ENCODE measurements around the gene PGA4. TPM values are rescaled to one million over a fixed set of nuclear protein-coding genes. Genes with fewer than 3 reads are reported as not detected.

PGA4 gene
- total RNA-seq, 2 donors from 2014 or later = not detected

DNA sequence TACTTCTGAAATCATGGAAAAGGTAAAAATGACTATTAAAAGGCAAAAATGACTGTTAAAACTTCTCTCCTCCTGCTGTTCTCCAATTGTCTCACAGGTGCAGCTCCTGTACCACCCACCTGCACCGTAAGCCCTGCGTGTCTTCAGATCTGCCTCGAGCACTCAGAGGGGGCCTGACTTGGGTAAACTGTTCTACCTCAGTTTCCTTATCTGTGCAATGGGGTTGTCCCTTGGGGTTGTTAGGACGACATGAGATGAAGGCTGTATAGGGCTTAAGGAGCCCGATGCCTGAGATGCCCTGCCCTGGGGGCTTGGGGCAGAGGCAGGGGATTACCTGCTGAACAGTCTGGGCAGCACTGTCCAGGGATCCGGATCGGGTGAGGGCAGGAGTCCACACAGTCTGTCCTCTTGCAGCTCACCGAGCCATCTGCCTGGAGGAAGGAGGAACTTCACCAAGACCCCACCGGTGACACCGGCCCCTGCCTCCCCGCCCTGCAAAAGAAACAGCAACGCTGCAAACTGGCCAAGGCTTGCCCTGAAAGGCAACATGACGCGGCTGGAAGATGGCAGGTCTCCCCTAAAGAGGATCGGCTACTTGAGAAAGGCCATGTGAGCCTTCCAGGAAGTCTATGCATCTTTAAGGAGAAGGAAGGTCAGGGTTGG, 46.6 kb downstream of the PGA4 start:
- H3K9me3 Mint-ChIP-seq = no peaks in the 10 kb centered on the region
- DNase-seq (ENCODE audit: low spot score) (no peak), ATAC-seq (peak in 1 of 2 donors; percentile 54)
- no peaks in the 10 kb centered on the region for H3K4me1 Mint-ChIP-seq (ENCODE audit: low read depth in 2 of 2)
- no peaks in the 10 kb centered on the region for H3K36me3 Mint-ChIP-seq
- H3K27me3 Mint-ChIP-seq = no peaks in the 10 kb centered on the region
- no peak overlapping the region for H3K4me3 Mint-ChIP-seq
- H3K27ac Mint-ChIP-seq = no peak overlapping the region

GRCh38 chr11:61270354-61271076, 48.4 kb downstream of the PGA4 start:
- Mint-ChIP-seq H3K27me3 (no peaks in the 10 kb centered on the region), H3K9me3 (no peaks in the 10 kb centered on the region), H3K4me3 (no peak overlapping the region), H3K27ac (no peak overlapping the region), H3K36me3 (no peaks in the 10 kb centered on the region), H3K4me1 (ENCODE audit: low read depth in 2 of 2) (no peaks in the 10 kb centered on the region)
- DNase-seq (ENCODE audit: low spot score) (no peak), ATAC-seq (peak in 1 of 2 donors; percentile 64)

DNA sequence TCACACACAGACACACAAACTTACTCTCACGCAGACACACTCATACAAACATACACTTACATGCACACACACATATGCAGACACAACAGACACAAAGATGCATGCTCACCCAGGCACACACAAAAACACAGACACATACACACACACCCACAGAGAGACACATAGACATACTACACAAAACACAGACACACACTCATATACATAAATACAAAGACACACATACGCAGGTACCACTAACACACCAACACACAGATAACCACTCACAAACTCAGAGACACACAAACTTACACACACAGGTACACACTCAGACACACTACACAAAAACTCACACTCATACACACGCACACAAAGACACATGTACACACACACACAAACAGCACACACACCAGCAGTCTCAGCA, 50.6 kb downstream of the PGA4 start:
- DNase-seq (ENCODE audit: low spot score) (no peak), ATAC-seq (no peak)
- Mint-ChIP-seq H3K4me1 (ENCODE audit: low read depth in 2 of 2) (no peaks in the 10 kb centered on the region), H3K4me3 (no peak overlapping the region), H3K9me3 (no peaks in the 10 kb centered on the region), H3K36me3 (no peaks in the 10 kb centered on the region), H3K27ac (no peak overlapping the region), H3K27me3 (no peaks in the 10 kb centered on the region)

GRCh38 chr11:61273178-61274078, 51.3 kb downstream of the PGA4 start:
- H3K27me3 Mint-ChIP-seq = peaks cover 3 to 6% of the 10 kb centered on the region in 2 donors
- no peaks in the 10 kb centered on the region for H3K9me3 Mint-ChIP-seq
- ATAC-seq = peak in 1 of 2 donors; percentile 37
- no peaks in the 10 kb centered on the region for H3K36me3 Mint-ChIP-seq
- no peak for DNase-seq (ENCODE audit: low spot score)
- H3K4me1 Mint-ChIP-seq (ENCODE audit: low read depth in 2 of 2) = no peaks in the 10 kb centered on the region
- H3K27ac Mint-ChIP-seq = no peak overlapping the region
- no peak overlapping the region for H3K4me3 Mint-ChIP-seq

- no peak overlapping the region for H3K4me3 Mint-ChIP-seq
- no peaks in the 10 kb centered on the region for H3K4me1 Mint-ChIP-seq (ENCODE audit: low read depth in 2 of 2)
- H3K36me3 Mint-ChIP-seq = no peaks in the 10 kb centered on the region
- H3K27me3 Mint-ChIP-seq = peaks cover 3 to 6% of the 10 kb centered on the region in 2 donors
- H3K27ac Mint-ChIP-seq = no peak overlapping the region
- ATAC-seq = no peak
- H3K9me3 Mint-ChIP-seq = no peaks in the 10 kb centered on the region
- DNase-seq (ENCODE audit: low spot score) = peak; percentile 39
Measured at GRCh38 chr11:61274084-61274483, 51.9 kb downstream of the PGA4 start.

- peaks cover 3 to 6% of the 10 kb centered on the region in 2 donors for H3K27me3 Mint-ChIP-seq
- DNase-seq (ENCODE audit: low spot score) (no peak), ATAC-seq (no peak)
- H3K4me3 Mint-ChIP-seq = no peak overlapping the region
- no peak overlapping the region for H3K27ac Mint-ChIP-seq
- no peaks in the 10 kb centered on the region for H3K4me1 Mint-ChIP-seq (ENCODE audit: low read depth in 2 of 2)
- no peaks in the 10 kb centered on the region for H3K9me3 Mint-ChIP-seq
- no peaks in the 10 kb centered on the region for H3K36me3 Mint-ChIP-seq
Measured at GRCh38 chr11:61275191-61275590, 53.0 kb downstream of the PGA4 start.

DNA sequence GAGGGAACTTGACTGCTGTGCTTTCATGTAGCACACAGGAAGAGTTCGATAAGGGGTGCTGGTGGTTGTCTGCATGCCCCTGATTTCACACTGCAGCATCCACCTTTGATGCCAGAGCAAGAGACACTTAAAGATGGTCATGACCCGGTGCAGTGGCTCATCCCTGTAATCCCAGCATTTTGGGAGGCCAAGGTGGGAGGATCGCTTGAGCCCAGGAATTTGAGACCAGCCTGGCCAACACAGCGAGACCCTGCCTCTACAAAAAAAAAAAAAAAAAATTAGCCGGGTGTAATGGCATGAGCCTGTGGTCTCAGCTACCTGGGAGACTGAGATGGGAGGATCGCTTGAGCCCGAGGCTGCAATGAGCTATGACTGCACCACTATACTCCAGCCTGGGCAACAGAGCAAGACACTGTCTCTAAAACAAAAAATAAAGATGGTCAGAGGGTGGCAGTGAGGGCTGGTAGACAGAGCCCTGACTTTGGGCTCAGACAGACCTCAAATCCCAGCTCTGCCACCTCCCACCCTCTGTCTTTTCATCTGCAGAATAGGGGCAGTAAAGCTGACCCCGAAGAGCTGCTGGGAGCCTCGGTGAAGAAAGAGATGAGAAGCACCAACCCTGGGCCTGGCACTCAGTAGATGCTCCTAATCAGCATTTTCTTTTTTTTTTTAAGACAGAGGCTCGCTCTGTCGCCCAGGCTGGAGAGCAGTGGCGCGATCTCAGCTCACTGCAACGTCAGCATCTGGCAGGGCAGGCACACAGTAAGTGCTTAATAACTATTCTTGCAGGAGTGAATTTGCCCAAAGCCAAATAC, 55.2 kb downstream of the PGA4 start:
- no peaks in the 10 kb centered on the region for H3K9me3 Mint-ChIP-seq
- no peak overlapping the region for H3K27ac Mint-ChIP-seq
- H3K27me3 Mint-ChIP-seq = peaks cover 3 to 6% of the 10 kb centered on the region in 2 donors
- no peaks in the 10 kb centered on the region for H3K36me3 Mint-ChIP-seq
- ATAC-seq = no peak
- no peak for DNase-seq (ENCODE audit: low spot score)
- H3K4me3 Mint-ChIP-seq = no peak overlapping the region
- H3K4me1 Mint-ChIP-seq (ENCODE audit: low read depth in 2 of 2) = peaks cover 0 to 3% of the 10 kb centered on the region in 2 donors

GRCh38 chr11:61278001-61278470, 55.9 kb downstream of the PGA4 start:
- Mint-ChIP-seq H3K27me3 (peaks cover 5 to 6% of the 10 kb centered on the region in 2 donors), H3K9me3 (no peaks in the 10 kb centered on the region), H3K27ac (no peak overlapping the region), H3K4me1 (ENCODE audit: low read depth in 2 of 2) (peaks cover 0 to 3% of the 10 kb centered on the region in 2 donors), H3K4me3 (no peak overlapping the region), H3K36me3 (no peaks in the 10 kb centered on the region)
- no peak for DNase-seq (ENCODE audit: low spot score)
- no peak for ATAC-seq

- no peaks in the 10 kb centered on the region for H3K9me3 Mint-ChIP-seq
- no peaks in the 10 kb centered on the region for H3K36me3 Mint-ChIP-seq
- peaks cover 5 to 6% of the 10 kb centered on the region in 2 donors for H3K27me3 Mint-ChIP-seq
- H3K27ac Mint-ChIP-seq = no peak overlapping the region
- no peak overlapping the region for H3K4me3 Mint-ChIP-seq
- peaks cover 0 to 3% of the 10 kb centered on the region in 2 donors for H3K4me1 Mint-ChIP-seq (ENCODE audit: low read depth in 2 of 2)
- no peak for ATAC-seq
- no peak for DNase-seq (ENCODE audit: low spot score)
Measured at GRCh38 chr11:61279934-61280659, 58.0 kb downstream of the PGA4 start.

DNA sequence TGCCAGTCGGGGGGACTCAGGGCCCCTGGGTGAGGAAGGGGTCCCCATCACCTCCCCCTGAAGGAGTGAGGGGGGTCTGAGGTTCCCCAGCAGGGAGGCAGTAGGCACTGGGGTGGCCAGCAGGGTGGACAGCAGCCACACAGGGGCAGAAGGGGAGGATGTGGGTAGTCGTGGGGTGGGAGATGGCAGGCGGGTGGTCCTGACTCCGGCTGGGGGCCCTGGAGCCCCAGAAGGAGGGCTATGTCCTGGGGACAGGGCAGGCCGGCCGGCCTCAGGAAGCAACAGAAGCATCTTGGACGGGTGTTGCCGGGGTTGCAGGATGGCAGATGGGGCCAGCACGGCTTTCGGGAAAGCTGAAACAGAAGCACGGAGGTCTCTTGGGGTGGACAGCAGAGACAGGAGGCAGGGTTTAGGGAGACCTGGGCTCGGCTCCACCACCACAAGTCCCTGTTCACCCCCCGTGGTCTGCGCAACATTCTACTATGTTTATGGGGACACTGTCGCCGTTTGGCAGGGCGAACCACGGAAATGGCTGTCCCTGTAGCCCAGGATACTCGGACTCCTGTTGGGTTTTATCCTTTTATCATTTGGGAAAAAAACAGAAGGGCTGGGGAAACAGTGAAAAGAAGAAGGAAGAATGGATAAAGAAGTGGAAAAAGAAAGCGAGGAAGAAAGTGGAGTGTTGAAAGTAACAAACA, 58.9 kb downstream of the PGA4 start:
- DNase-seq (ENCODE audit: low spot score) (no peak), ATAC-seq (no peak)
- Mint-ChIP-seq H3K27ac (no peak overlapping the region), H3K36me3 (no peaks in the 10 kb centered on the region), H3K27me3 (peaks cover 5 to 6% of the 10 kb centered on the region in 2 donors), H3K4me3 (no peak overlapping the region), H3K4me1 (ENCODE audit: low read depth in 2 of 2) (peaks cover 0 to 3% of the 10 kb centered on the region in 2 donors), H3K9me3 (no peaks in the 10 kb centered on the region)

All from natural killer cell treated with Interleukin-12 subunit alpha and Interleukin-12 subunit beta and Interleukin-15 and Interleukin-18, amount 100 ng/mL, for 72 hours (primary cell).